Measurements from ENCODE around the gene NEUROG2. TPM values are rescaled to one million over a fixed set of nuclear protein-coding genes. Genes with fewer than 3 reads are reported as not detected.
"Not testable (repeated sequence)": the region's sequence is repeated elsewhere in the genome, so short reads cannot be mapped to it uniquely, and the experiment has no call there.

NEUROG2 gene
- total RNA-seq, 4 donors from 2014 or later: not detected

DNA sequence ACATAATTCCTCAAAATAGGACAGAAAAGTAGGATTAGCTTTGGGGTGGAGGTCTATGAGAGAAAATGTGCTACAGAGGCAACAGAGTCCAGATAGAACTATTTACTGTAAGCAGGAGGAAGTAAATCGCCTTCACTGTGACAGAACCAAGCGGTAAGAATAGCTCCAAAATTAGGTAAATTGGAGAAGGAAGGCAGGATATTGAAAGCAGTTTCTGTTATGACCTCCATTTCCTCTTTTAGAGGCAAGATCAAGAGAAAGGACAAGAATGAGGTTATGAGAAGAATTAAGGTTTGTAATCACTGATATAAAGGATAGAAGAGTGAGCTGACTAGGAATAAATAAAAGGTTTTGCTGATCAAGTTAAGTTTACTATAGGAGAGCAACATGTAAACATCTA, 44.1 kb upstream of the NEUROG2 start:
- Histone ChIP-seq H3K27ac (no peak overlapping the region), H3K9me3 (no peaks in the 10 kb centered on the region), H3K4me1 (no peaks in the 10 kb centered on the region), H3K27me3 (no peaks in the 10 kb centered on the region), H3K36me3 (no peaks in the 10 kb centered on the region), H3K4me3 (no peak overlapping the region)
- in situ Hi-C loops (cut with MboI; ENCODE audit: low sequenced_read_pairs in 4 of 4) (no loop called here), intact Hi-C loops (cut with DNase I; ENCODE audit: low total_unique reads) (no loop called here)
- ATAC-seq: no peak
- TF ChIP-seq, protein P1, sequence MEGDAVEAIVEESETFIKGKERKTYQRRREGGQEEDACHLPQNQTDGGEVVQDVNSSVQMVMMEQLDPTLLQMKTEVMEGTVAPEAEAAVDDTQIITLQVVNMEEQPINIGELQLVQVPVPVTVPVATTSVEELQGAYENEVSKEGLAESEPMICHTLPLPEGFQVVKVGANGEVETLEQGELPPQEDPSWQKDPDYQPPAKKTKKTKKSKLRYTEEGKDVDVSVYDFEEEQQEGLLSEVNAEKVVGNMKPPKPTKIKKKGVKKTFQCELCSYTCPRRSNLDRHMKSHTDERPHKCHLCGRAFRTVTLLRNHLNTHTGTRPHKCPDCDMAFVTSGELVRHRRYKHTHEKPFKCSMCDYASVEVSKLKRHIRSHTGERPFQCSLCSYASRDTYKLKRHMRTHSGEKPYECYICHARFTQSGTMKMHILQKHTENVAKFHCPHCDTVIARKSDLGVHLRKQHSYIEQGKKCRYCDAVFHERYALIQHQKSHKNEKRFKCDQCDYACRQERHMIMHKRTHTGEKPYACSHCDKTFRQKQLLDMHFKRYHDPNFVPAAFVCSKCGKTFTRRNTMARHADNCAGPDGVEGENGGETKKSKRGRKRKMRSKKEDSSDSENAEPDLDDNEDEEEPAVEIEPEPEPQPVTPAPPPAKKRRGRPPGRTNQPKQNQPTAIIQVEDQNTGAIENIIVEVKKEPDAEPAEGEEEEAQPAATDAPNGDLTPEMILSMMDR (IDR thresholded peaks at IDR 0.05 in 4 of 5, conservative IDR thresholded peaks at IDR 0.05 in 1 of 5): no peak
- TF ChIP-seq POLR2A (IDR thresholded peaks at IDR 0.05): no peak
- DNase-seq: no peak

DNA sequence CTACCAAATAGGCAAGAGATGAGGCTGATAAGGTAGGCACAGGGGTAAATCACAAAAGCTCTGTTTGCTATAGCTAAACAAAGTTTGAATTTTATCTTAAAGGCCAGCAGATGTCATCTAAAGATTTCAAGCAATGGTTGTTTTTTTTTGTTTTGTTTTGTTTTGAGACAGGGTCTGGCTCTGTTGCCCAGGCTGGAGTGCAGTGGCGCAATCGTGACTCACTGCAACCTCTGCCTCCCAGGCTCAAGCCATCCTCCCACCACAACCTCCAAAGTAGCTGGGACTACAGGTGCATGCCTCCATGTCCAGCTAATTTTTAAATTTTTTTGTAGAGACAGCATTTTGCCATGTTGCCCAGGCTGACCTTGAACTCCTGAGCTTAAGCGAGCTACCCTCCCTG, 43.1 kb upstream of the NEUROG2 start:
- Histone ChIP-seq H3K27ac (no peak overlapping the region), H3K4me3 (no peak overlapping the region), H3K9me3 (no peaks in the 10 kb centered on the region), H3K36me3 (no peaks in the 10 kb centered on the region), H3K4me1 (no peaks in the 10 kb centered on the region), H3K27me3 (no peaks in the 10 kb centered on the region)
- in situ Hi-C loops (cut with MboI; ENCODE audit: low sequenced_read_pairs in 4 of 4) (no loop called here), intact Hi-C loops (cut with DNase I; ENCODE audit: low total_unique reads) (no loop called here)
- no peak for TF ChIP-seq POLR2A (IDR thresholded peaks at IDR 0.05)
- TF ChIP-seq, protein P1 (IDR thresholded peaks at IDR 0.05 in 4 of 5, conservative IDR thresholded peaks at IDR 0.05 in 1 of 5): no peak
- ATAC-seq (no peak), DNase-seq (no peak)

DNA sequence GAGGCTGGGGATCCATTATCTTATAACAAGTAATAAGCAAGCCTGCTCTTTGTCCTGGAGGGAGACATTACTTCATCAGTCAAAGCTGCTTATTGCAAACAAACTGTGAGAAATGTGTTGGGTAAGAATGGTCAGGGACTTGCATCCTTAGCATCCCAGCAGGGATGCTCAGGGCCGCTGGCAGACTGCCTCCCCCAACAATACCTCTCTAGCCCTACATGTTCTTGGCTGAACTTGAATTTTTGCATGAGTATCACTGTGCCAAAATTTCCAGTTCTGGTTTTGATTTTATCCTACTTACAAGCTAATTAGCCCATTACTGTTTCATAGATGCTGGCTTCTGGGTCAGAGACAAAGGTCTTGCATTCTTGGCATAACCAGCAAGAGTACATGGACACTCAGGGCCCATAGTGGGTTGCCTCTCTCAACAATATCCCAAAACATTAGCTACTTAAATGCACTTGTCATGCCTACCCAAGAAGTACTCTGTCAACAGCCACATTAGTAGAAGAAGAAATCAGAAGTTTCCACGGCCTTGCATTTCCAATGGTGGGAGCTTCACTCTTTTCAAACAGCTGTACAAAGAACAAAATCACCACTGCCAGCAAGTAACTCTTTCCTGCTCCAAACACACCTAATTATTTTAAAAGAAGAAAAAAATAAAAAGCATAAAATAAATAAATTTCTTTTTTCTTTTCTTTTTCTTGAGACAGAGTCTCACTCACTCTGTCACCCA, 41.9 kb upstream of the NEUROG2 start:
- in situ Hi-C loops (cut with MboI; ENCODE audit: low sequenced_read_pairs in 4 of 4) (no loop called here), intact Hi-C loops (cut with DNase I; ENCODE audit: low total_unique reads) (no loop called here)
- no peak for ATAC-seq
- H3K4me1 ChIP-seq: no peaks in the 10 kb centered on the region
- TF ChIP-seq, protein P1 (IDR thresholded peaks at IDR 0.05 in 4 of 5, conservative IDR thresholded peaks at IDR 0.05 in 1 of 5): no peak
- no peak for TF ChIP-seq POLR2A (IDR thresholded peaks at IDR 0.05)
- H3K9me3 ChIP-seq: no peaks in the 10 kb centered on the region
- no peaks in the 10 kb centered on the region for H3K36me3 ChIP-seq
- H3K27ac ChIP-seq: no peak overlapping the region
- no peak overlapping the region for H3K4me3 ChIP-seq
- no peak for DNase-seq
- H3K27me3 ChIP-seq: no peaks in the 10 kb centered on the region

DNA sequence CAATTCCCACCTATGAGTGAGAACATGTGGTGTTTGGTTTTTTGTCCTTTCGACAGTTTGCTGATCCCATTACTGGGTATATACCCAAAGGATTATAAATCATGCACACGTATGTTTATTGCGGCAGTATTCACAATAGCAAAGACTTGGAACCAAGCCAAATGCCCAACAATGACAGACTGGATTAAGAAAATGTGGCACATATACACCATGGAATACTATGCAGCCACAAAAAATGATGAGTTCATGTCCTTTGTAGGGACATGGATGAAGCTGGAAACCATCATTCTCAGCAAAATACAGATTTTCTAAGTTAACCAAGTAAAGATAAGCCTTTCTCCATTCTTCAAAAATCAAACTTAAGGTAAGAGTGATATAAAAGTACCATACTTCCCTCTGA, 38.3 kb upstream of the NEUROG2 start:
- H3K4me1 ChIP-seq; in situ Hi-C loops (cut with MboI; ENCODE audit: low sequenced_read_pairs in 4 of 4); H3K4me3 ChIP-seq; ATAC-seq; H3K36me3 ChIP-seq; intact Hi-C loops (cut with DNase I; ENCODE audit: low total_unique reads); H3K9me3 ChIP-seq; H3K27me3 ChIP-seq; H3K27ac ChIP-seq; DNase-seq: not testable (repeated sequence)

DNA sequence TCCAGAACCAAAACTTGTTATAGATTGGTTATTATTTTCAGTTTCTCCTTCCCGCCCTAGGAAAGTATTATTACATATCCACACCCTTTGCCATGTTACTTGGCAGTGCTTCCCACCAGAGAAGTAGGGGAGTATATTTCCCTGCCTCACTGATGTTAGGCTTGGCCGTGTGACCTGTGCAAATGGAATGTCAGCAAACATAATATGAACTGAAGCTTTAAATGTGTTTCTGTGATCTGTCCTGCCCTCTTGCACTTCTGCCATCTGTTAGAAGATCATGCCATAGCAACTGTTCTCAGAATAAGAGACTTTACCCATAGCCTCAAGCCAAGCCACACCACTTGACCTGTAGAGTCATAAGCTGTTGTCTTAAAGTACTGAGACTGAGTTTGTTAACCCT, 36.7 kb upstream of the NEUROG2 start:
- ATAC-seq (no peak), DNase-seq (no peak)
- TF ChIP-seq, protein P1 (IDR thresholded peaks at IDR 0.05 in 4 of 5, conservative IDR thresholded peaks at IDR 0.05 in 1 of 5): no peak
- TF ChIP-seq POLR2A (IDR thresholded peaks at IDR 0.05): no peak
- Histone ChIP-seq H3K4me3 (no peak overlapping the region), H3K36me3 (no peaks in the 10 kb centered on the region), H3K9me3 (no peaks in the 10 kb centered on the region), H3K4me1 (no peaks in the 10 kb centered on the region), H3K27me3 (no peaks in the 10 kb centered on the region), H3K27ac (no peak overlapping the region)
- intact Hi-C loops (cut with DNase I; ENCODE audit: low total_unique reads): no loop called here
- in situ Hi-C loops (cut with MboI; ENCODE audit: low sequenced_read_pairs in 4 of 4): no loop called here

Measured in gastrocnemius medialis (tissue), 4 donors.